SK-N-SH (cell line): ENCODE data around the gene DCTN3. TPM values are rescaled to one million over a fixed set of nuclear protein-coding genes. Genes with fewer than 3 reads are reported as not detected.

ENCODE experiments used
- CTCF ChIA-PET: fragments of 300-600, 350-600 bp; formaldehyde crosslinking; extraction: SDS; loops from one replicate; lab custom pipeline; 2021; lab: Yijun Ruan, JAX
- POLR2A ChIA-PET: fragments of 350-600 bp; sonication (Branson Sonifier 250); formaldehyde crosslinking; extraction: SDS; loops from one replicate; lab custom pipeline; 2020; ENCODE audit warnings: antibody characterized with exemption, inconsistent platforms; lab: Yijun Ruan, JAX
- DNase-seq: peaks from one replicate; pipeline ENCODE4 v3.0.0; 2012
- H2AFZ ChIP-seq: fragments of 200-600 bp; sonication (generic); 2 replicates; pipeline ENCODE4 v1.8.1; 2016; ENCODE audit warnings: antibody characterized with exemption, mild to moderate bottlenecking, low read depth
- H3F3A ChIP-seq: fragments of 200-600 bp; sonication (generic); replicated peaks from 2 replicates; pipeline ENCODE3; 2016; ENCODE audit warnings: antibody characterized with exemption, mild to moderate bottlenecking; ENCODE audit not compliant: insufficient read depth
- H3K27ac ChIP-seq, 2 experiments: fragments of 200-500 bp in 1 of 2; fragments of 200-600 bp in 1 of 2; sonication (Bioruptor generic) in 1 of 2; sonication (generic), shearing (Covaris generic) in 1 of 2; 2 replicates each; pipeline versions ENCODE4 v1.5.1 to v1.6.1; 2014 to 2016; ENCODE audit warnings: low read depth in 2 of 2, inconsistent platforms in 1 of 2, low read length in 1 of 2, mild to moderate bottlenecking in 1 of 2, mixed read lengths in 1 of 2
- H3K27me3 ChIP-seq: fragments of 200-600 bp; sonication (generic), shearing (Covaris generic); 2 replicates; pipeline ENCODE4 v1.6.1; 2016; ENCODE audit warnings: mixed run types; ENCODE audit not compliant: insufficient read depth
- H3K36me3 ChIP-seq, 2 experiments: fragments of 200-500 bp in 1 of 2; fragments of 200-600 bp in 1 of 2; sonication (Bioruptor generic) in 1 of 2; sonication (generic) in 1 of 2; replicated peaks in 1 of 2; 2 replicates each; pipeline versions ENCODE3 to v1.5.1; 2014 to 2016; ENCODE audit warnings: low read length in 1 of 2, mild to moderate bottlenecking in 1 of 2; ENCODE audit not compliant: insufficient read depth in 2 of 2, control insufficient read depth in 1 of 2
- H3K4me1 ChIP-seq, 2 experiments: fragments of 200-500 bp in 1 of 2; fragments of 200-600 bp in 1 of 2; sonication (Bioruptor generic) in 1 of 2; sonication (generic), shearing (Covaris generic) in 1 of 2; 2 replicates each; pipeline versions ENCODE4 v1.5.1 to v1.6.1; 2014 to 2016; ENCODE audit warnings: low read depth in 1 of 2, low read length in 1 of 2, mixed run types in 1 of 2; ENCODE audit not compliant: insufficient read depth in 2 of 2, control insufficient read depth in 1 of 2
- H3K4me2 ChIP-seq: fragments of 200-600 bp; sonication (generic), shearing (Covaris generic); 2 replicates; pipeline ENCODE4 v1.6.1; 2017; ENCODE audit warnings: mixed run types
- H3K4me3 ChIP-seq, 2 experiments: fragments of 200-500 bp in 1 of 2; fragments of 200-600 bp in 1 of 2; sonication (Bioruptor generic) in 1 of 2; sonication (generic), shearing (Covaris generic) in 1 of 2; 2 replicates each; pipeline versions ENCODE4 v1.5.1 to v1.8.1; 2014 to 2016; ENCODE audit warnings: low read depth in 2 of 2, inconsistent platforms in 1 of 2, low read length in 1 of 2, mild to moderate bottlenecking in 1 of 2, mixed read lengths in 1 of 2, moderate library complexity in 1 of 2
- H3K79me2 ChIP-seq: fragments of 200-600 bp; sonication (generic); 2 replicates; pipeline ENCODE4 v1.8.1; 2017; ENCODE audit warnings: mild to moderate bottlenecking; ENCODE audit not compliant: insufficient read depth
- H3K9ac ChIP-seq: fragments of 200-600 bp; sonication (generic); 2 replicates; pipeline ENCODE4 v1.6.1; 2017; ENCODE audit warnings: mixed run types
- H3K9me2 ChIP-seq: fragments of 200-600 bp; sonication (generic); 2 replicates; pipeline ENCODE4 v1.6.1; 2017; ENCODE audit warnings: mixed run types
- H3K9me3 ChIP-seq: fragments of 200-600 bp; sonication (generic); 2 replicates; pipeline ENCODE4 v1.6.1; 2017; ENCODE audit warnings: mixed run types, mild to moderate bottlenecking, moderate library complexity
- H4K20me1 ChIP-seq: fragments of 200-600 bp; sonication (generic); 2 replicates; pipeline ENCODE4 v1.6.1; 2017; ENCODE audit warnings: mild to moderate bottlenecking, mixed run types; ENCODE audit not compliant: insufficient read depth
- ELF1 ChIP-seq: IDR thresholded peaks from 2 replicates; pipeline ENCODE4 v1.4.0; 2012
- FOSL2 ChIP-seq: IDR thresholded peaks from 2 replicates; pipeline ENCODE4 v1.4.0; 2012; ENCODE audit warnings: low read depth, mild to moderate bottlenecking, moderate library complexity, borderline replicate concordance
- MEF2A ChIP-seq: IDR thresholded peaks from 2 replicates; pipeline ENCODE4 v1.4.0; 2012; ENCODE audit warnings: low read depth, borderline replicate concordance
- MXI1 ChIP-seq: IDR thresholded peaks from 2 replicates; pipeline ENCODE4 v1.6.1; 2012; ENCODE audit warnings: mild to moderate bottlenecking, low read depth, low read length, improper control_type of control experiment
- NRF1 ChIP-seq: IDR thresholded peaks from 2 replicates; pipeline ENCODE4 v1.6.1; 2012; ENCODE audit warnings: low read depth, mild to moderate bottlenecking, low read length
- RCOR1 ChIP-seq: fragments of 150-350 bp; IDR thresholded peaks from 2 replicates; pipeline ENCODE4 v1.6.1; 2017; ENCODE audit warnings: antibody characterized with exemption, low read length
- REST ChIP-seq: IDR thresholded peaks from 2 replicates; pipeline ENCODE4 v1.6.1; 2012; ENCODE audit warnings: mild to moderate bottlenecking, low read depth, low read length, moderate library complexity
- RXRA ChIP-seq: IDR thresholded peaks from 2 replicates; pipeline ENCODE4 v1.4.0; 2012; ENCODE audit warnings: low read depth, mild to moderate bottlenecking, borderline replicate concordance
- SMC3 ChIP-seq: IDR thresholded peaks from 2 replicates; pipeline ENCODE4 v1.6.1; 2012; ENCODE audit warnings: low read depth, low read length, improper control_type of control experiment
- TCF12 ChIP-seq: IDR thresholded peaks from 2 replicates; pipeline ENCODE4 v1.4.0; 2012
- TEAD4 ChIP-seq: IDR thresholded peaks from 2 replicates; pipeline ENCODE4 v1.4.0; 2012; ENCODE audit warnings: mild to moderate bottlenecking, borderline replicate concordance; ENCODE audit not compliant: insufficient read depth
- WGBS: methylation state at CpG from one replicate; pipeline ENCODE4 v1.1.6; 2017; ENCODE audit warnings: low lambda C conversion rate; 5-methylcytosine and 5-hydroxymethylcytosine counted together
- polyA plus RNA-seq, 3 experiments: library from polyadenylated mRNA; depleted of rRNA; stranded (reverse); fragments of >200 nt; gene quantifications; 2 replicates each; pipeline ENCODE4 v1.2.3, GENCODE V29; 2012
- TF ChIP-seq, protein P1 (sequence below): IDR thresholded peaks from 2 replicates; pipeline ENCODE4; 2012
- TF ChIP-seq, protein P2 (sequence below): IDR thresholded peaks from 2 replicates; pipeline ENCODE4 v1.4.0; 2012; ENCODE audit warnings: low read depth

The DCTN3 gene
- polyA plus RNA-seq, 1 of the 3 experiments (the other 2 are of a cell fraction) = 300 TPM

GRCh38 chr9:34647651-34648050 lies 27.4 kb upstream of the DCTN3 start:
- H2AFZ ChIP-seq = no peak overlapping the region
- peaks cover 7 to 59% of the 10 kb centered on the region in 2 experiments; a peak in 3 of 4 replicates for H3K4me1 ChIP-seq
- peaks cover 14% of the 10 kb centered on the region; the same call in 1 of the 2 replicates for H3K79me2 ChIP-seq
- peaks cover 13 to 19% of the 10 kb centered on the region in 2 experiments for H3K36me3 ChIP-seq
- H3K4me2 ChIP-seq = peak overlapping the region; percentile 96
- H3K9me3 ChIP-seq = no peaks in the 10 kb centered on the region
- peak overlapping the region; percentile 66 to 95; a peak in 1 of 4 replicates for H3K27ac ChIP-seq
- ChIA-PET POLR2A (interaction anchor here (0.6 to 1.3 kb wide), 2 partner anchors 17 to 18 kb away, joined by 3 to 5 read pairs; no protein-coding TSS in a partner anchor), CTCF (interaction anchor here (1.2 to 14.1 kb wide), 8 partner anchors 9 to 55 kb away, joined by 3 to 152 read pairs (median 6); partner anchors contain the start of genes CCL27 and SIGMAR1)
- H3K9me2 ChIP-seq = no peaks in the 10 kb centered on the region
- no peak for TF ChIP-seq TEAD4
- TF ChIP-seq, protein P1, sequence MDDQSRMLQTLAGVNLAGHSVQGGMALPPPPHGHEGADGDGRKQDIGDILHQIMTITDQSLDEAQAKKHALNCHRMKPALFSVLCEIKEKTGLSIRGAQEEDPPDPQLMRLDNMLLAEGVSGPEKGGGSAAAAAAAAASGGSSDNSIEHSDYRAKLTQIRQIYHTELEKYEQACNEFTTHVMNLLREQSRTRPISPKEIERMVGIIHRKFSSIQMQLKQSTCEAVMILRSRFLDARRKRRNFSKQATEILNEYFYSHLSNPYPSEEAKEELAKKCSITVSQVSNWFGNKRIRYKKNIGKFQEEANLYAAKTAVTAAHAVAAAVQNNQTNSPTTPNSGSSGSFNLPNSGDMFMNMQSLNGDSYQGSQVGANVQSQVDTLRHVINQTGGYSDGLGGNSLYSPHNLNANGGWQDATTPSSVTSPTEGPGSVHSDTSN = no peak
- TF ChIP-seq REST = no peak
- TF ChIP-seq NRF1 = no peak
- no peak for TF ChIP-seq TCF12
- TF ChIP-seq, protein P2, sequence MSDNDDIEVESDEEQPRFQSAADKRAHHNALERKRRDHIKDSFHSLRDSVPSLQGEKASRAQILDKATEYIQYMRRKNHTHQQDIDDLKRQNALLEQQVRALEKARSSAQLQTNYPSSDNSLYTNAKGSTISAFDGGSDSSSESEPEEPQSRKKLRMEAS = no peak
- TF ChIP-seq RXRA = no peak
- TF ChIP-seq MXI1 = no peak
- no peak for TF ChIP-seq FOSL2
- TF ChIP-seq SMC3 = no peak
- no peak for TF ChIP-seq RCOR1
- TF ChIP-seq ELF1 = no peak
- TF ChIP-seq MEF2A = no peak
- no peak for DNase-seq
- no peaks in the 10 kb centered on the region for H3K27me3 ChIP-seq
- whole genome bisulfite sequencing = 88% methylated on average over 10 of the region's 10 CpGs
- H3K4me3 ChIP-seq = peak overlapping the region; percentile 77 to 84
- no peaks in the 10 kb centered on the region for H4K20me1 ChIP-seq
- peaks cover 8% of the 10 kb centered on the region for H3F3A ChIP-seq
- peak overlapping the region; percentile 82; the same call in 1 of the 2 replicates for H3K9ac ChIP-seq
